Fibroblast of the conjunctiva (primary cell): Measurements from ENCODE around the gene CST7.

ENCODE experiments used
- DNase-seq: peaks from one replicate; pipeline ENCODE4 v3.0.0-alpha.2; 2010; ENCODE audit warnings: low read depth

Gene CST7

DNA sequence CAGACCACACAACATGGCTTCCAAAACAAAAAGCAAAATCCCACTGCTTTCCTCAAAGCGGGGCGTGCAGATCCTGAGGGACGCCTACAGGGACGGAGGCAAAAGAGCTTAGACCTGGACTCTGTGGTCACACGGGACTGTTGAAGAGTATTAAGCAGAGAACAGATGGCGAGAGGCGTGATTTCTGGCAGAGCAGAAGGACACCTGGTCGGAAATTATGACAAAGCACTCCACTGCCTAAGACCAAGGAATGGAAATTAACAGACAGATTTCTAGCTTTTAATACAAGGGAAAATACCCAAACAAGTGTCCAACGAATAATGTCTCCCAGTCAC, 15.4 kb downstream of the CST7 start:
- no peak for DNase-seq

DNA sequence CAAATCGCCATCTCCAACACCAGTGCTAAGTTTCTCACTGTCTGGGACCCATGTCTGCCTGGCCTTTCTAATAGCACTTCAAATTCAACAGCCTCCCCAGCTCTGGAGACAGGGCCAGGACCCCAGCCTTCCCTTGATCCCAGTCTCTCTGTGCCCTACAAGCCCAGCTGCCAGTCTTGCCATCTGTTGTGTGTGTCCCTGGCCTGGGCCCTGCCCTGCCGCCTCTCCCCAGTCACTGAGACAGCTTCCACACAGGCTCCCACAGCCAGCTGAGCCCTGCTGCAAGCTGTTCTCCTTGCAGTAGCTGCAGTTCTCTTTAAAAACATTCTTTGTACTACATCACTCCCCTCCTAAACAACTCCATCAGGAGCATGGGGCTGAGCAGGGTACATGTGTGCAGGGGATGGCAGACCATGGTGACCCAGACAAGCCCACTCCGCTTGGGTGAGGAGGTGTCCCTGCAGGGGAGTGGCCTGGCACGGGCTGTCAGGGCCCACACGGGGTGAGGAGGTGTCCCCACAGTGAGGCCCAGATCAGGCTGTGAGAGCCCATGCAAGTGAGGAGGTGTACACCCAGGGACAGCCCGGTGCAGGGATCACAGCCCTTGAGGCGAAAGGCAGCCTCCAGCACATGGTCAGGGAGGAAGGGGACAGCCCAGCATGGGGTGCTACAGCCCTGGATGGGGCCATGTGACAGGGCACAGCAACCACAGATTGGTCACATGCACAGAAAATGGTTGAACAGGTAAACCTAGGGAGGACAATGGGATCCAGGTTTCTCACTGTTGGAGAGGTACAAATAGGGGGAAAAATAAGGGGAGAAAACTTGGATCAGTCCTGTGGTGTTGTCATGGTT, 16.2 kb downstream of the CST7 start:
- no peak for DNase-seq

DNA sequence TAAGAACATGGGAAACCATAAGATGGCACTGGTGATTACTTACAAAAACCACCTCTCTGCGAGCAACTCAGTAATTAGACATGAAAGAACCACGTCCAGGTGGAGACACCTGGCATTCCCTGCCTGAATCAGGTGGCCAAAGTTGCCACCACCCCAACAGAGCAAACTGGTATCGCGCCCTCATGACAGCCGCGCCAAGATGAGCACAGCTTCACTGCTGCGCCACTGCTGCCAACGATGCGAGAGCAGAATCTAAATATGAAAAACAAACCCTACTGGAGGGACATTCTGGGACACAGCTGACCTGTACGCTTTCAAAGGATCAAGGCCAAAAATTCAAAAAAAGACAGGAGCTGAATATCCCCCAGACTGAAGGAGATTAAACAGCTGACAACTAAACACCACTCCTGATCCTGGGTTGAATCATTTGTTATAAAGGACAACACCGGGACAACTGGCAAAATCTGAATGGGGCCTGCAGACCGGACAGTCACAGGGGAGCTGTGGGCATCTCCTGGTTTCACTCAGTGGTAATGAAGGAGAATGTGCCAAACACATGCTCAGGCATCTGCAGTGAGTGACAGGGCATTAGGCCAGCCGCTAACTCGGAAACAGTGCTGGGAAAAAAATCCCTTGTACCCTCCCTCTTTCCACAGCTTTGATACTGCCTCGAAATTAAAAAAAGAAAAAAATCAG, 17.4 kb downstream of the CST7 start:
- no peak for DNase-seq

DNA sequence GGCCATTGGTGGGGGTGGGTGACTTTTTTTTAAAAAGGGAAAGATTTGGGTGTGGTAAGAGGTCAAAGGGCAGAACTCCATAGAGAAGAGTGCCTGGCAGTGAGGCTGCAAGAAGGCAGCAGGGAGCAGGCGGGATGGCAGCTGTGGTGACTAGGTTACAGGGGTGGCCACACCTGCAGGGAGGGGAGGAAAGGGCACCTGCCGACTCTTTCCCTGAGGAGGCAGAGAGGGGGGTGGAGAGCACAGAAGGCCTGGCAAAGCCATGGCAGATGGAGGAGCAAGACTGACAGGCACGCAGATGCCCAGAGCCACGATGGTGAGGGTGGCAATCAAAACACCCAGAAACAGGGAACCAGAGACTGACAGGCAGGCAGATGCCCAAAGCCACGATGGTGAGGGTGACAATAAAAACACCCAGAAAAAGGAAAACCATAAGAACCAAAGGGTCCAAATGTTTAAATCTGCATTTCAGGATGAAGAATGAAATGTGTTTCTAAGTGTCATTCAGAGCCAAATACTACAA, 19.3 kb downstream of the CST7 start:
- no peak for DNase-seq

DNA sequence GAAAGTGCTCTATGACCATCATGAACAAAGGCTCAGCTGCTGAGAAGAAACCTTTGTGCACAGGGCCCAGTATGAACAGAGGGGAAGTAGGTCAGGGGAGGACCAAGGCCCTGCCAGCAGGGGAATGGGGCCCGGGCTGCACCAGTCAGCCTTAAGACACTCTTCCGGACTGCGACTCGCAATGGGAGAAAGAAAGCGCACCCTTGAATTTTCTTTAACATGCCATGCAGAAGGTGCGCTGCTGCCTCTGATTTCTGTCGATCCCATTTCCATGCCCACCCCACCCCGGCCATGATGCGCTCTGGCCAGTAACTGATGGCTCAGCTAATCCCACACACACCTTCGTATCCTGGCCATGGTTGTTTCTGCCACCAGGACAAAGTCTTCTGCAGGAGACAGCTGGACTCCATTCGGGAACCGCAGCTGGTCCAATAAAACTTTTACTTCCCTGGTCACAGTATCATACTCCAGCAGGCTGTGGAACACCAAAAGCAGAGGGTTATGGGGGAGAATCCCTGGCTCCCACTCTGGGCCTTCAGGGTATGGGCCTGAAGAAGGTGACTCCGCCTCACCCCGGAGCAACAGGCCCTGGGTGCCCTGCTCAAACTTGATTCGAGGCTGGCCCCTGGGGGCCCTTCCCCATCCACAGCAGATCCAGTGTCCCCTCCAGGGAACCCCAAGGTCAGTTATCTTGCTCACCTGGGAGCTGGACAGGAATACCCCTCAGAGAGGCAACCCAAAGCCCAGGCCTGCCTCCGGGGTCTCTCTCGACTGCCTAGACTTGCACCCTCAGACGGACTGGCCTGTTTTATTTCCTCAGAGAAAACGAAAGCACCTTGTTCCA, 20.3 kb downstream of the CST7 start:
- no peak for DNase-seq

DNA sequence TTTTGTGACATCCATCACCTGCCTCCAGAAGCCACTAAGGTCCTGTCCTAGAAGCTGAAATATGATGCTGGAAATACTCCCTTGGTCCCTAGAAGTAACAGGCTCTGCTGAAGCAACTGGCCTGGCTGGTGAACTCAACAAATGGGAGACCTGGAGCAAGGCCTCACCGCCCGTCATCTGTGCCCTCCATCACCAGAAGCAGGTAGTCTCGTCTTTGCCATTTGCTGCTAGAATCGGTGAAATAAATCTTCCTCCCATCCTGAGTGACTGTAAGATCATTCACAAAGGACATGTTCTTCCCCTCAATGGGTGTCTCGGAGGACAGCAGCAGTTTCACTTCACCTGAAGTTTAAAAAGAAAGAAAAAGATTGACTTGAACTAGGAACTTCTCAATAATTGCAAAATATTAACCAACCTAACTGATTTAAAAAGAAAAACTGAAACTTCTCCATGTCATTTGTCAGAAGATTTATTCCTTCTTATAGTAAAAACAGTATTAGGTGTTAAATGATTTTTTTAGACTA, 21.0 kb downstream of the CST7 start:
- no peak for DNase-seq

DNA sequence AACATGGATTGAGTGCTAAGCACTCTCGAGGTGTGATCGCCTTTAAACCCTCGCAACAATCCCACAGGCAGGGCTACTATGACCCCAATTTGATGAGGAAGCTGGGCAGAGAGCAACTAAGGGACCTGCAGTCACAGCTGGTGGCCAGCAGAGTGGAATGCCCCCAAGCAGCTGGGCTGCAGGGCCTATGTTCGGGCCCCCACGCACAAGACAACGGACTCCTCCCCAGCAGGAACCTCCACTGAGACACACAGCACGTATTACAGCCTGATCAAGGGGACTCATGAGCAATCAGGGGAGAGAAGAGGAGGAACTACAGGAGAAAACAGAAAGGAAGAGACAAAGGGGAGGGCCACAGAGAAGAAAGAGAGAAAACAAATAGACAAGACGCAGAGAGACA, 21.7 kb downstream of the CST7 start:
- DNase-seq = no peak

DNA sequence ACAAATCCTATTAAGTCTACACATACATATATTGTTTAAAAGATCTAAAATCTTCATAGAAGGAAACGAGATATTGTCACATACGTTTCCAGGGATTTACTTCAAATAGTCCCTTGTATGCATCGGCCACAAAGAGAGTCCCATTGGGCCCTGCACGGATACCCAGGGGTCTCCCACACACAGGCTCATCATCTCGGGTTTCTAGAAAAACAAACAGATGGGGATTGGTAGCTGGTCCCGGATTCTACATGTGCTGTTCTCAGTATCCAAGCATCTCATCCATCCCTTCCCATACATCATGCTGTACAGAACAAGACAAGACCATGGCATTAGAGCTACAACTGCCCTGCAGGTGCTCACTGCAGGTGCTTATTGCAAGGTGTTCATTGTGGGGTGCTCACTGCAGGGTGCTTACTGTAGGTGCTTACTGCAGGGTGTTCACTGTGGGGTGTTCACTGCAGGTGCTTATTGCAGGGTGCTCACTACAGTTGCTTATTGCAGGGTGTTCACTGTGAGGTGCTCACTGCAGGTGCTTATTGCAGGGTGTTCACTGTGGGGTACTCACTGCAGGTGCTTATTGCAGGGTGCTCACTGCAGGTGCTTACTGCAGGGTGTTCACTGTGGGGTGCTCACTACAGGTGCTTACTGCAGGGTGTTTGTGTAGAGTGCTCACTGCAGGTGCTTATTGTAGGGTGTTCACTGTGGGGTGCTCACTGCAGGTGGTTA, 22.5 kb downstream of the CST7 start:
- no peak for DNase-seq

DNA sequence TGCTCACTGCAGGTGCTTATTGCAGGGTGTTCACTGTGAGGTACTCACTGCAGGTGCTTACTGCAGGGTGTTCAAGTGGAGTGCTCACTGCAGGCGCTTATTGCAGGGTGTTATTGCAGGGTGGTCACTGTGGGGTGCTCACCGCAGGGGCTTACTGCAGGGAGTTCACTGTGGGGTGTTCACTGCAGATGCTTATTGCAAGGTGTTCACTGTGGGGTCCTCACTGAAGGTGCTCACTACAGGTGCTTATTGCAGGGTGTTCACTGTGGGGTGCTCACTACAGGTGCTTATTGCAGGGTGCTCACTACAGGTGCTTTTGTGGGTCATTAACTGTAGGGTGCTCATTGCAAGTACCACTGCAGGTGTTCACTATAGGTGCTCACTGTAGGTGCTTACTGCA, 23.3 kb downstream of the CST7 start:
- DNase-seq = no peak

DNA sequence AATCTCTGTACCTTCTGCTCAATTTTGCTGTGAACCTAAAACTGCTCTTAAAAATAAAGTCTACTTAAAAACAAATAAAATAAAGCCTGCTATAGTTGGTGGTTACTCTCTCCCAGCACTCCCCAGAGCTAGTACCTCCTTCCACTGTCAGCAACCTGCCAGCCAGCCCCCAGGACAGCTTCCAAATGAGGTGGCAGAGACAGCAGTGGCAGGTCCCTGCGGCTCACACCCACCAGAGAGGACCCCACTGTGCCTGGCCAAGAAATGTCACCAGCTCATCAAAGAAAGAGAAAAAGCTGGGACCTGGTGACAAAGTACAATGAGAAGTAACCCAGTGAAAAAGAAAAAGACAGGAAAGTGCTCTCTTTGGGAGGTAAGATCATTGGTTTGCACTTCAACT, 28.3 kb downstream of the CST7 start:
- no peak for DNase-seq

DNA sequence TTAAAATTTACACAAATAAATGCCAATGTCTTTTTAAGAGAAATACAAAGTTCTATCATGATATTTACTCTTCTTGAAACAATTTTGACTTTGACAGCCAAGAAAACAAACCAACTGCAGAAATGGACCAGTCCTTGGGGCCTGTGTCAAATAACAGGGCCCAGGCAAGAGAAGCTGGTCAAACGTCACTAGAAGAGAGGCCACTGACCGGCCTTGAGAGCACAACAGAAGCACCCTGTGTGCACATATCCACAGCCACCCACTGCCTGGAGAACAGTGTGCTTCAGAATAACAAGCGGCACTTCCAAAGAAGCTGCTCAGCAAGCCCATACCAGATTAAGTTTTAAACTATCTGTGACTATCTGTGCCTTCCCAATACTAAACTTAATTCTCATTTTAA, 28.7 kb downstream of the CST7 start:
- no peak for DNase-seq

DNA sequence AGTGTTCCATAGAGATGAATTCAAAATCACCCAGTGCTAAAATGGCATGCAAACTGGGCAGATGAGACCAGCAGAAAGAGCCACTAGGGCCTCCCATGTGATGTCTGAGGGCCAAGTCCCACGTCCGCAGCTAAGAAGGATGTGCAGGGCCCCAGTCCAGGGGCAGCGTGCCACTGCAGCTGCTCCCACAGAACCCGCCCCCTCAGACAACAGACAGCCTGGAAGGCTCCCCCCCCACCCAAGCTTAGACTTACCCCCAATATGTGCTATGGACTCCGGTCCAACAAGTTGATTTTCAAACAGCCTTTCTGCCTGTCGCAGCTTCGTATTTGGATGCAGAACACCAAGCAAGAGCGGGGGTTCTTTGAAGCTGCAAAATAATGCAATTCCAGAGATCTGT, 29.4 kb downstream of the CST7 start:
- no peak for DNase-seq

DNA sequence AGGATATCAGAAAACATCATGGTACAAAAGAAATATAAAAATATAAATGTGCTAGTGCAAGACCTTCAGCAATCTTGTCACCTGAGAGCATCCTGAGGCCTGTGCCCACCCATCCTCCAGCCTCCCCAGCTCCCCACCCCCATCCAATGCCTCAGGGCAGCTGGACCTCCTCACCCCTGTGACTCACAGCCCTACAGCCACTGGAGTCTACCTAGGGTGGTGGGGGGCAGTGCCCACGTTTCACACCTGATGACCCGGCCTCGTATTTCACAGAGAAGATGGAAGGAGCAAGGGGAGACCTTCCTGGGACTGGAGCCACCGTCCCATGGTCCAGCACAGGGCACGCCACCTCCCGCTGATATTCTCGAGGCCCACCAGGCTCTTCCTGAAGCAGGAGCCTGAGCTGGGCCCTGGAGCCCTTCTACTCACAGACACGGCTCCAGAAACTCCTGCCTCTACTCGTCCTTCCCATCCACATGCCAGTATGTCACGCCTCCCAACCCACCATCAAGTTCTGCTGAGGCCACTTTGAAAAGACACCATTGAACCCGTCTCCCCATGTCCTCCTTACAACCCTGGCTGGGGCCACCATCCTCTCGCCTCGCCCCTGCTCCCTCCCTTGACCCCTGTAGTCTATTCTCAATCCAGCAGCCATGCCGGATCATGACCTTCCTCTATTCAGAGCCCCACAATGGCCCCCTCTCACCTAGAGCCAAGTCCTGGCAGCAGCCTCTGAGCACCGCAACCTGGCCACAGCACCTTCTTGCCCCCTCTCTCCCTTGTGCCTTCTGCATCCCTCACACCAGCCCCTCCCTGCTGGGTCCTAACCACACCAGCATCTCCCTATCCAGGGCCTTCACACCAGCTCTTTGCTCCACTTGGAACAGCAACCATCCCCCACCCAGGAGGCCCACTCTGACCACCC, 30.2 kb downstream of the CST7 start:
- no peak for DNase-seq

DNA sequence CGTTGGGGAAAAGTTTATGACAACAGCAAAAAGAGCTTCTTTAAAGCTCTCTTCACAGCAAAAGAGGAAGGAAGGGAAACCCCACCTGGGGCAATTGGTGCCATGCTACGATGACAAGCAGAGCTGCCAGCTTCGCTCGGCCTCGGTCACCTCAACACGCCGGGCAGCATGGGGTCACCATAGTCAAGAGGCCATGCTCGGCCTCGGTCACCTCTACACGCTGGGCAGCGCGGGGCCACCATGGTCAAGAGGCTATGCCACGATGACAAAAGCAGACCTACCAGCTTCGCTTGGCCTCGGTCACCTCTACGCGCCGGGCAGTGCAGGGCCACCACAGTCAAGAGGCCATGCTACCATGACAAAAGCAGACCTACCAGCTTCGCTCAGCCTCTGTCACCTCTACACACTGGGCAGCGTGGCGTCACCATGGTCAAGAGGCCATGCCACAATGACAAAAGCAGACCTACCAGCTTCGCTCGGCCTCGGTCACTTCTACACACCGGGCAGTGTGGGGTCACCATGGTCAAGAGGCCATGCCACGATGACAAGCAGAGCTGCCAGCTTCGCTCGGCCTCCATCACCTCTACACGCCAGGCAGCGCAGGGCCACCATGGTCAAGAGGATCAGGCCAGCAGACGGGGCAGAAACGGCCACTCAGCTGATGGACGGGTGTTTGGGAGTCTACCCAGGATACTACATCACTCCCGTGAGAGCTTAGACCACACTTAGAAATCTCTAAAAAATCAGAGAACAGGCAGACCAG, 31.4 kb downstream of the CST7 start:
- DNase-seq = no peak

DNA sequence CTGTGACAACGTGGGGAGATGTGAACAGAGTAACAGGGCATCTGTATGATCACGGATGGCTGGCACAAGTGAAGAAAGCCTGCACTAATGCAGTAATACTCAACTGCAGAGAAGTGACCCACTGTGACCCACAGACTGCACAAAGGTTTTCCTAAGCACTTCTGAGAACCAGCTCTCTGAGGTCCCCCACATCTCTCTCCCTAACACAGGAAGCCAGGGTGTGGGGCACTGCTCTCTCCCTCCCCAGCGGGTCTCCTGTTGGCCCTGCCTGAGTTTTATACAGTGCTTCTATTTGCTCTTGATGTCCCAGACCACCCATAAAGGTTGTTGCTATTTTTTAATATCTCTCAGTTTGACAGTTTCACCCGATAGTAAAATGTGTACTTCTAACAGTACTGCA, 32.2 kb downstream of the CST7 start:
- DNase-seq = no peak

DNA sequence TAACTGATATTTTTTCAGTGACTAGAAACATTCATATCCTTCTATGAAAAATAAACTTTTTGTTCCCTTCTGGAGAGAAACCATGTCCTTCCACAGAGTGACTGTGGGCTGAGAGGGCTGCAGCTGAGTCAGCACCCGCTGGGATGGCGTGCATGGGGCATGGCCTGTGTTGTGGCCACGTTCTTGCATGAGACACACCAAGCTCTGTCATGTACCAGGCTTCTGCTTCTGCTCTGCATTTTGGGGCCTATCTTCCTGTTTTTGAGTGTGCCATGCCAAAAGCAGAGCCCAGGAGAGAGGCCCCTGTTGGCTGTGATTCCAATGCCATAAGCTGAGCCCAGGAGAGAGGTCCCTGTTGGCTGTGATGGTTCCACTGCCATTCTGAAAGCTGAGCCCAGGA, 32.7 kb downstream of the CST7 start:
- no peak for DNase-seq

DNA sequence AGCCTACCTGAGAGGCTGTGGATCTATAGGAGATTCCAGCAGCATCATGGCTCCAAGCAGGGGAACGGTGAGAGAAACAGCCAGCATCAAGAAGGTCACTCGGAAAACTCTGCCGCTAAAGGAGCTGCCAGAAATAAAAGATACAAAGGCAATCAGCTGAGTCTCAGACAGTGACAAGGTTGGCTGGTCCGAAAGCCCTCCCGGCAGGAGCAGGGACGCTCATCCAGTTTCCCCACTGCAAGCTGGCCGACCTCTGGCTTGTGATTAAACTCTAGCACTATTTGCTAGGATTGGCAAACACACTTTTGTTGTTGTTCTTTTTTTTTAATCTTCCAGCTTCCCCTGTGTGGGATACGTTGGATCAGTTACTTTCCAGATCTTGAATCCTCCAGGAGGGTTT, 34.8 kb downstream of the CST7 start:
- DNase-seq = no peak

DNA sequence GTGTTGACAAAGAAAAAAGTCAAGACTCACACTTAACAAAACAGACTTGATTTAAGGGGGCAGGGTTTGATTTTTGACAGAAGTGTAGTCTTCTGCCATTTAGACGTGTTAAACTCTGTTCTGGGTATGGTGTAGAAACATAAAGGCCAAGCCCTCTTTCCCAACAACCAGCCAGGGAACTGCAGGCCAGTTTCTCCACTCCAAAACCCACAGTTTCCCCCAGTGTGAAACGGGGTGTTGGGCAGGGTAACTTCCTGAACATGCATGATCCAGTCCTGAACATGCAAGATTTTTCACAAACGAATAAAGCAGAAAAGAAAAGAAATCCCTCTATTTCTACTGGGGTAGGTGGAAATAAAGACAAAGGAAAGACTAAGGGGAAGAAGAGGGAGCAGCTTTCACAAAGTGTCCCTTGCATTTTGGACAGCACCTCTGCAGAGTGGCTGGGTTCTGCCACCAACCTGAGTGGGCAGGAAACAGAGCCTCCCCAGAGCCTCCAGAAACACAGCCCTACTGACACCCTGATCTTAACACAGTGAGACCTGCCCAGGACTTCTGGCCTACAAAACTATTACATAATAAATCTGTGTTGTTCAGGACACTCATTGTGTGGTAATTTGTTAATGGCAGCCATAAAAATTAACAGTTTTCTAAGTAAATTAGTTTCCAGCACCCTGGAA, 36.0 kb downstream of the CST7 start:
- DNase-seq = no peak

DNA sequence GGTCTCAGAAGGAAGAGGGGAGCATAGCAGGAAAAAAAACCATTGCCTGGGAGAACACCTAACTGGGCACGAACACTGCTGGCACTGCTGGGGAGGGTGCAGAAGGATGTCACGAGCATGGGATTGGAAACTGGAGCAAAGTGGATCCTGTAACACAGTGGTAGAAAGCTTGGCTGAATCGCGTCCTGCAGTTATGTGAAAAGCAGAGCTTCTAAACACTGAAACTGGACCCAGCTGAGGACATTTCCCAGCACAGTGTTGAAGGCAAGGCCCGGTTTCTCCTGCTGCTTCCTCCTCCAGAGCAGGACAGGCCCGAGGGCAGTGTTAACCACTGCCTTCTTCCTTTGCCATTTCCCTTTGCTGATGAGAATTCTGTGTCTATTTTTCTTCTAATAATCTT, 36.7 kb downstream of the CST7 start:
- no peak for DNase-seq
